IPS-18c (cell line): Measurements from ENCODE around the gene POC5.

Source experiments
- H3K4me3 ChIP-seq: 2 replicates; pipeline ENCODE4 v1.7.0; 2013; ENCODE audit warnings: low read depth, mild to moderate bottlenecking, low read length, moderate library complexity; ENCODE audit not compliant: insufficient read depth
- H3K9me3 ChIP-seq: one replicate; pipeline ENCODE4 v1.6.1; 2013; ENCODE audit warnings: mild to moderate bottlenecking, low read length, moderate library complexity; ENCODE audit not compliant: control insufficient read depth, insufficient read depth

The POC5 gene

DNA sequence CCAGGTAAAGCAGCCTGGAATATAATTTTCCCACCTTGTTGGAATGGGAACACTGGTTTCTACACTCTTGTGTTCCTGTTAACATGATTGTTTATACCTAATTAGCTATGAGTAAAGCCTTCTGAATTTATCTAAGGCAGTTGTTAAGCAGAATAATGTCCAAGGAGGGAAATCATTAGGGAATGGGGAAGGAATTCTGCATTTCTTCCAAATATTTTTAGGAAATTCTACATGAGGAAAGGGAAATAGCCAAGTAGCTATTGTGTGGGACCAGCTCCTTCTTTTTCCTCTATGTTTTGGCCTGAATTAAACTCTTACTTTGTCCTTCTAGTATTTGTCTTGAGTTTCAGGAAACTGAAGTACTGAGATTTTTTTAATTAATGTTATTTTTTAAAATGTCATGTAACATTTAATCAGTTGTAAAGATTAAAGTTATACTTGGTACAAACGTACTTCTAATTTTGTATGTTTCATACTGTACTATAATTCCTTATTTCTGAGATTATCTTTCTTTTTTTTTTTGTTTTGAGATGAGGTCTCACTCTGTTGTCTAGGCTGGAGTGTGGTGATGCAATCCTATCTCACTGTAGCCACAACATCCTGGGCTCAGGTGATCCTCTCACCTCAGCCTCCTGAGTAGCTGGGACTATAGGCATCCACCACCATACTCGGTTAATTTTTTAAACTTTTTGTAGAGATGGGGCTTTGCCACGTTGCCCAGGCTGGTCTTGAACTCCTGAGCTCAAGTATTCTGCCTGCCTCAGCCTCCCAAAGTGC, 77.5 kb downstream of the POC5 start:
- no peaks in the 10 kb centered on the region for H3K9me3 ChIP-seq
- H3K4me3 ChIP-seq, result no peak overlapping the region

DNA sequence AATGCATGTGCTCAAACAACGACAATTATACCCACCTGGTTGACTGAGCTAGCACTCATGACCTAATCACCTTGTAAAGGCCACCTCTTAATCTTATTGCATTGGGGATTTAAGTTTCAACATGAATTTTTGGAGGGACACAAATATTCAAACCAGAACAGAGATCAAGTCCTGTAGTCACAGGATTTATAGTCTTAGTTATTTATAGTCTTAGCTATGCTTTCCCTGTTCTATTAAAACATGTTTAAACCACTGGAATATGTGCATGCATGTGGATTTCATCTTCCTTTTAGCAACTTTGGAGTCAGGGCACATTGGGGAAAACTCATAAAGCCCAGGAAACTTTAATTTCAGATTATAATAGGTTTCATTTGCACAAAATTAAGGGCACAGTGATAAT, 79.3 kb downstream of the POC5 start:
- H3K9me3 ChIP-seq, result no peaks in the 10 kb centered on the region
- H3K4me3 ChIP-seq, result no peak overlapping the region

DNA sequence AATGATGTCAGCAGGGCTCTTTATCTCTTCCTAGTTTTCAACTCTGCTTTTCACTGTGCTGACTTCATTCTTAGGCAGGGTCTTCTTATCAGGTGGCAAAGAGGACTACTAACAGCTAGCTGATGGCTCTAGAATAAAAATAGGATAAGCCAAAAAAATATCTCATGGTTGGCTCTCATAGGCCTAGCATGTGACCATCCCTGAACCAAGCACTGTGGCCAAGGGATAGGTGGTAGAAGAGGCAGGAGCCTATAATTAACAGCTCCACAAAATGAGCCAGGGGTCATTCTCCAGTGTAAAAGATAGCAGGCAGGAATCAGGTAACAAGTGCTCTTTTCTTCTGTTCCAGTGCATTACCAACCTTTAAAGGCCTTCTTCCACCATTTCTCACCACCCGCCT, 84.9 kb downstream of the POC5 start:
- no peak overlapping the region for H3K4me3 ChIP-seq

DNA sequence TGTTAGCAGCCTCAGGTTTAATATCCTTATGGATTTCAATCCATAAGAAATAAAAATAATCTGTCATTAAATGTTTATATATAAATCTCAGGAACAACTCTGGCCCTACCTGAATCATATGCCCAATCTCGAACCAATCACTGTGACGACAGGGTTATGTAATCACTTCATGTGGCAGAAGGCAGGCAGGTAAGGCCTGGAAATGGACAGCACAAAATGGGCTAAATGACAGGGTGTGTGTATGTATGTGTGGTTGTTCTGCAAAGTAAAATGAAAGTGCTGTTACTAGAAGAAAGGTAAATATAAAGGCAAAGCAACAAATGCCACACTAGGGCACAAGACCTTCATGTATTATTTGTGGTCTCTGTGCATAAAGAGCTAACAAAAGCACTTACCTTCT, 86.4 kb downstream of the POC5 start:
- H3K4me3 ChIP-seq, result no peak overlapping the region
- H3K9me3 ChIP-seq, result no peaks in the 10 kb centered on the region

More for the DNA sequence above, 84.9 kb downstream of the POC5 start:
- H3K9me3 ChIP-seq, result no peaks in the 10 kb centered on the region

DNA sequence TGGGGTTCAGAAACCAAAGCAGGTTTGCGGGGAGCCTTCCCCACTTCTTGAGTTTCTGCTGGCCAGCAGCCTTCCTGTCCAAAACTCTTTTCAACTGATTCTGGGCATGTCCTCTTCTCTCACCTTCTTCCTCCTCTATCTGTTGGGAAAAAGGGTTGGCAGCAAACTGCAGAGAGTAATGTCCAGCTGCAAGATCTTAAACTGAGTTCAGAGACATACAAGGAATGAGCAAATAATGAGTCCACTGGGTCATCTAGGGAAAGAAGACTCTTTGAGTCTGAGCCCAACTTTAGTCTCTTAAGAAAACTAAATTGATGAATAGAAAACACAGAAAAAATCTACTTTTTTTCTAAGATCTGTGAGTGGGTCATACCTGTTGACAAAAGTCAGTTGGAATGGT, 89.4 kb downstream of the POC5 start:
- H3K4me3 ChIP-seq, result no peak overlapping the region
- H3K9me3 ChIP-seq, result no peaks in the 10 kb centered on the region

DNA sequence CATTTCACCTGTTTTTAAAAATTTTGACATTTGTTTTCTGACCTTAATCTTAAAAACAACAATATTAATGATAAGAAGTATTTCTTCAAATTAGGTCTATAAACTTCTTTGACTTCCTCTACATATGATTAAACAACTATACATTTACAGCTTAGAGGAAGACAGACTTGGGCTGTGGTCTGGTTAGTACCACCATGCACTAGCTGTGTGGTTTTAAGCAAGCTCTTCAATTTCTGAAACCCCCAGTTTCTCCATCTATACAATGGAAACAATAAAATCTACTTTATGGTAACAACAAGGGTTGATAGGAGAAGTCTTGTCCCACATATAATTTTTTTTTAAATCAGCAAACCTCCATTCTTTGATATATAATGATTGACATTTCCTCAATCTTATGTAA, 90.3 kb downstream of the POC5 start:
- Histone ChIP-seq H3K4me3 (no peak overlapping the region), H3K9me3 (no peaks in the 10 kb centered on the region)
